Kidney glomerular epithelial cell (primary cell): ENCODE measurements around the gene HINT3.
"Not testable (repeated sequence)": the region's sequence is repeated elsewhere in the genome, so short reads cannot be mapped to it uniquely, and the experiment has no call there.

Source experiments
- DNase-seq: peaks from one replicate; lab custom pipeline; 2025; lab: John Stamatoyannopoulos, UW

Gene HINT3

DNA sequence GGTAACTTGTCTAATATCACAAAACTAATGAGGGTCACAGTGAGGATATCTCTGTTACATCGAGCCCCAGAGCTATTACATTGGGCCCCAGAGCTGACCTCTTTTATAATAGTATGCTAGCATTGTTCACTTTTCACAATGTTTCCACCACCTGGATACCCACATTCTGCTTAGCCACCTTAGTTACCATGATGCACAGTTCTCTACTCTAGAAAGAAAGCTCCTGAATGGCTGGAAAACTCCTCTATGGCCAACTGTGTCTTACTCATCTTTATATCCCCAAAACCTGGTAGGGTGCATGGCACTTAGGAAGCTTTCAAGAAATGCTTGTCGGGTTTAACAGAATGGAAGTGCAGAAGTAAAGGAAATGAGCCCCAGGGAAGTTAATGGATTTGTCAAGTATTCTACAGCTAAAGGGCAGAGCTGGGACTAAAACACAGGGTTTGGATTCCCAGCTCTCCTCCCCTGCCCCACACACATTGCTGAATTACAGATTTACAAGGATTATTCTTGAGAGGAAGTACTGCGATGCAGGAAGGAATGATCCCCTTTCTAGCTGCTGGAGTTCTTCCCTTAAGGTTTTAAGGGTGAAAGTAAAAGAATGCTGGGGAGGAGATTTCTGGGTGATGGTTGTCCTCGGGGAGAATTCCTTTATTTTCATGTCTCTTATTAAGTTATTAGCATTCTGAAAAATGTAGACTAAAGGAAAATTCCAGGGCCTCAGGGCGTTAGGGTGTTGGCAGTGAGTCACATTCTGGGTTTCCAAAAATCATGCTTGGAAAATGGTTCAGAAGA lies 16.1 kb upstream of the HINT3 start:
- DNase-seq: no peak

DNA sequence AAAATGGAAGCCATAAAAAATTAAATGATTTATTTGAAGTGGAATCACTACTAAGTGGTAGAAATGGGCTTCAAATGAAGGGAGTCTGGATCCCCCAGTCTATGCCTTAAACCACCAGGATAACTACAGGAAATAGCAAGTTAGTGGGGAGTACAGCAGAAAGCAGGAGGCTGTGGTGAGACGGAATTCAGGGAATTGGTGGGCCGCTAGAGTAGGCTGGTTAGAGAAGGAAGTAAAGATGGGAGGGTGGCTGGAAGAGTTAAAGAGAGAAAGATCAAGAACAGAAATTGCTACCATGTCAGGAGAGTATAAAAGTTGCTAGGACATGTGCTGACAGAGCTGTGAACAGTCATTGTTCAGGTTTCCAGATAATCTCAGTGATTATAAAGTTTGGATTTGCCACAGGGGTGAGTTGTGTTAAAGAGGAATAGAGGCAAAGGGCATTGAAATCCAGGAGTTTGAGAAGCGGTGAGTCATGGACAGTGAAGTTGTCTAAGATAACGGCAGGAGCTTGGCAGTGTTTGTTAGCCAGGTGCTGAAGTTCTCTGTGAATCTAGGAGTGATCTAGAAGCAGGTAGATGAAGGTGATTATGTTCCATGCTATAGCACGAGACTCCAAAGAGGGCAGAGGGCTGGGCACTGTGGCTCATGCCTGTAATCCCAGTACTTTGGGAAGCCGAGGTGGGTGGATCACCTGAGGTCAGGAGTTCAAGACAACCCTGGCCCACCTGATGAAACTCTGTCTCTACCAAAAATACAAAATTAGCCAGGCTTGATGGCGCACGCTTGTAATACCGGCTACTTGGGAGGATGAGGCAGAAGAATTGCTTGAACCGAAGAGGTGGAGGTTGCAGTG lies 13.7 kb upstream of the HINT3 start:
- no peak for DNase-seq

DNA sequence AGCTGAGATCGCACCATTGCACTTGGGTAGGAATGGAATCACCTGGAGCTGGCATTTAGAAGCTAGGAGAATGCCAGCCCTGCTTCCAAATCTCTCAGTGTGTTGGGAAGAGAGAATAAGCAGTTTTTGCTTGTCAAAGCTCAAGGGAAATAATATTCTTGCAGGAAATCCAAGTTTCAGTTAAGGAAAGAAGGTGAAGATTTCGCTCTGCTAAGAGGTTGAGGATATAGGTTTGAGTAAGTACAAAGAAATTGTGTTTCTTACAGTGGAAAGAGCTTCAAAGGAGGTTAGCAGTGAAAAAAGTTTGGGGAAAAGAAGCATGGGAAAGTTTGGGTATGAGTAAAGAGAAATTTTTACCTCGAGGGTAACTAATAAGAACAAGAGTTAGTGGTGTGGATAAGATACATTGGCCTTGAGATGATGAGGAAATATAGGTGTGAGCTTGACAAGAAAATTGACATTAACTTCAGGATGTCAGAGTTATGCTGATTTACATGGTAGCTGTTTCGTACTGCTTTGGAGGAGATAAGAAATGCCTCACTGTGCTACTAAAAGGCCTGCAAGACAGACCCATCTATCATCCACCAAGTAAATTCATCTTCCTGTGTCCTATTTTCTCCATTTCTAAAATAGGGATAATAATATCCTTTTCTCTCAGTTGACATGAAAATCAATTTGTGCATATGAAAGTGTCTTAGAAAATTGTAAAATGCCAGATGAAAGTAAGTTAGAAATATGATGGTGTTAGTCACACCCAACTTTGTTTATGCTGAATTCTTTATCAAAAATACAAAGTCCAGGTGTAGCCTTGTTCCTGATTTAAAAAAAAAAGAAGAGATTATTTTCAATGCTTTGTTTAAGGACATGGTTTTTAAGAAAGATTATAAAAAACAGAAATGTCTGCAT lies 12.8 kb upstream of the HINT3 start:
- no peak for DNase-seq

DNA sequence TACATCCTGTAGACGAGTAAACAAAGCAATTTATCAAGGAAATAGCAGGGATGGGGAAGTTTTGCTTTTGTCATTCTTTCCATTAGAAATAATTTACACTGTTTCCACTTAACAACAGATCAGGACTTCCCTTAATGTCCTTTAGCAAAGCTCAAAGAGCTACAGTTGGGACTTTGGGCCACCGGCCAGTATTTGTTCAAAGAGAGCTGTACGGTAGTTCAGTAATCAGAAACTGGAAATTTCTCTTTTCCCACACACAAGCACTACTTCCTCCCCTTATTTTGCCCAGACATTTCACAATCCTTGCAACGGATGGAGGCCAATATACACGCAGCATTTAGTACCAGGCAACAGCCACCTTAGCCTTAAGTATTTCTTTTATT lies 12.1 kb upstream of the HINT3 start:
- no peak for DNase-seq

DNA sequence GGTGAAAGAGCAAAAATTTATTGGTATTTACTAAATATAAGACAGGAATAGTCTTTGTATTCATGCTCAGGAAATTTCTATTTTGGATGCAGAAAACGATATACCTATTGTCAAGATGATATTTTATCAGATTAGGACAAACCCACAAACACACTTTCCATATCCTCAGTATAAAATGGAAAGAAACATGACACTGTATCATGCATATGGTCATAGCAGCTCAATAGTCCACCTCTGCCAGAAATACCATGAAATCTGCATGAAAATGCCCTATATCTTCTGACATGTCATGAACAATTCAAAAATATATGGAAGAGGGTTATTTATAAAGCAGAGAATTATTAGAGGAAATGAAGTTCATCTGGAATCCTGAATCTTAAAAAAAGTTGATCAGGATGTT lies 11.7 kb upstream of the HINT3 start:
- DNase-seq: no peak

DNA sequence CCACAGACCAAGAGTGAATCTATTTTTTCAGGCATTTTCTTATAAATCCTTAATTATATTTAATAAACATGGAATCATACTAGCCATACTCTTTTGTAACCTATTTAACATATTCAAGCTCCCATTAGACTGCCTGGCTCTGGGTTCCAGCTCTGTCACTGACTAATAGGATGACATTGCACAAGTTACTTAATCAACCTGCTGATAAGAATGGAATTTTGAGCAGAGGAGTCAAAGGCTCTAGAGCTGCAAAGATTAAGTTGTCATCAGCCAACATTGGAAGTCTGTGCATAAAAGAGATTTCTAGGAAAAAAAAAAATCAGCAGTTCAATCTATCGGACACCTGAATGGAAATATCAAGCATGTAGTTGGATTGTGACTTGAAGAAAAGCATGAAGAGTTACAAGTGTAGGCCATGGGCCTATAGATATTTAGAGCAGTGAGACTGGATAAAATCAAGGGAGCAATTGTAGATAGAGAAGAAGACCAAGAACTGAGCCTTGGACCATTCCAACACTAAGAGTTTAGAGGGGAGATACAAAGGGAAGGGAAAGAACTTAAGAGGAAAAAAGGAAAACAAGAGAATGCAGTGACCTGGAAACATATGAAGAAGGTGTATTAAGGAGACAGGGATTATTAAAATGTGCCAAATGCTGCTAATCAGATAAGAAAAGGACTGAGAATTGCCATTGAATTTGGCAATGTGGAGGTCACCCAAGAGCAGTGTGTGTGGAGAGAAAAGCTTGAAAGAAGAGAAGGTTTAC lies 11.0 kb upstream of the HINT3 start:
- DNase-seq: peak; percentile 15

DNA sequence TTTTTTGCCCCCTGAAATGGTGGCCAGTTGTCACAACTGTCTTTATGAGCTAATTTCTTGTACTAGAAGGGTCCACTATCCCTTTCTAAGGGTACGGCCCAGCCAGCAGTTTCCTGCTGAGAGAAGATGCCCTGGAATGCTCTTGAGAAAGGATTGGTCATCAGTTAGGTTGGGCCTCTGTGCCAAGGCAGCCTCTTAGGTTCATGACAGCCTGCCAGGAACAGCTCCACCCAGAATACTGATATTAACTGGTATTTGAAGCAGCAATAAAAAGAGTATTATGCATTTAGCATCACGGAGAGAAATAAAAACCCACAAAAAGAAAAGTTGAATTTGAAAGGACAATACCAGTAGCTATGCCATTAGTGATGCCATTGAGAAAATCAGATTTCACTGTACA lies 9.0 kb upstream of the HINT3 start:
- no peak for DNase-seq

DNA sequence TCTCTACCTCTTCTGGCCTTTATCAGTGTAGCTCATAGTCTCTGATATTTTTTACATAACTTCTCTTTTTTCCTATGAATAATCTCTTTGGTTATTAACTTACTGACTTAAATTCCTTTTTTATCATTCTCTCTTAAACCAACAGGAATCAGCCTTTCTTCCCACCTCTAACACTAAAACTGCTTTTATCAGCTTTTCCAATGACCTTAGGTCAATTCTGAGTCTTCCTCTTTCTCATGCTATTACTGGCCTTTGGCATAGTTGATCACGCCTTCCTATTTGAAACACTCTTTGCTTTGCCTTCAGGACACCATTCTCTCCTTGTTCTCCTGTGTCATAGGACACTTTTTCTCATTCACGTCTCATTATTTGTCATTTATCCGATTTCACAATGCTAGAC lies 8.1 kb upstream of the HINT3 start:
- no peak for DNase-seq

DNA sequence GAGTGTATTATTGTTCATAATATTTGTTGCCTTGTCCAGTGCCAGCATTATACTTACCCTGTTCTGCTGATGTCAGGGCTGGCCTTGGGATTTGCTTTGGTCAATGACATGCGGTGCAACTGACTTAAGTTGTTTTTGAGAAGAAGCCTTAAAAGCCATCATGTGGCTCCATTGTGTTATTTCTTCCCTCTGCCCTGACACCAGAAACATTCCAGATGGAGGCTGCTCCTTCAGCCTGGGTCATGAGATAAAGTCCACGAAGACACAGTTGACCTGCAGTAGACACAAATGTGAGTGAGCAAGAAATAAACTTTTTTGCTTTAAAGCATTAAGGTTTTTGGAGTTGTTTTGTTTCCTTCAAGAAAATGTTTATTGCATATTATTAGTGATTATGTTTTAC lies 7.5 kb upstream of the HINT3 start:
- no peak for DNase-seq

DNA sequence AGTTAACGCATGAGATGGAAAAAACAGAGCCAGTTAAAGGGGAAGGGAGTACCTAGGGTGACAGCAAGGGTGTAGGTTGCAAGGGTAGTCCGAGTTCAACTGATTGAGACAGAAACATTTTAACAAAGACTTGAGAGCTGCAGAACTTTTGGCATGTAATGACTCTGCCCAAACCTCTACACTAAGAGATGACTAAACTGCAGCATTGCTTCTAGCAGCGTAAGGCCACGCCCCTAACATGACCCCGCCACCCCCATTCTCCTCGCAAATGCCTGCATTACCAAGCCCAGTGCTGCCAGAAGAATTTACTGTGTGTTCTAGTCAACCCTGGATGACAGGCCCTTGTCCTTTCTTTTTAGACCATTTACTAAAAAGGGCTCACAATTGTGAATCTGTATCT lies 6.3 kb upstream of the HINT3 start:
- DNase-seq: no peak

DNA sequence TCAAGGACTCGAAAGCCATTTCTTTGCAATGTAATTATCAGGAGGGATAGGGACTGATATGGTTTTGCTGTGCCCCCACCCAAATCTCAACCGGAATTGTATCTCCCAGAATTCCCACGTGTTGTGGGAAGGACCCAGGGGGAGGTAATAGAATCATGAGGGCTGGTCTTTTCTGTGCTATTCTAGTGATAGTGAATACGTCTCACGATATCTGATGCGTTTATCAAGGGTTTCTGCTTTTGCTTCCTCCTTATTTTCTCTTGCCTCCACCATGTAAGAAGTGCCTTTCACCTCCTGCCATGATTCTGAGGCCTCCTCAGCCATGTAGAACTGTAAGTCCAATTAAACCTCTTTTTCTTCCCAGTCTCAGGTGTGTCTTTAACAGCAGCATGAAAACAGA lies 5.9 kb upstream of the HINT3 start:
- DNase-seq: not testable (repeated sequence)

DNA sequence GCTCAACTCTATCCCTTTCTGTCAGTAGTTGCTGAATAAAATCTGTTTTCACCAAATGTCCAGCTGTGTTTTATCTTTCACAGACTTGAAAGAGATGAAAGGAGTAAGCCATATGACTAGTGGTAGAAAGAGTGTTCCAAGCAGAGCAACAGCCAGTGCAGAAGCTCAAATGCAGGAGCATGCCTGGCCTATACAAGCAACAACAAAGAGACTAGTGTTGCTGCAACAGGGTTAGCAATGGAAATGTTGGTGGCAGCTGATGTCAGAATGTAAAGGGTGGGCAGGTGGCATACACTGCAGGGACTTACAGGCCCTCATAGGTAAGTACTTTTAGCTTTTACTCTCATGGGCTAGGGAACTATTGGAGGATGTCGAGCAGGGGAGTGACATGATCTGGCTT lies 5.2 kb upstream of the HINT3 start:
- no peak for DNase-seq

DNA sequence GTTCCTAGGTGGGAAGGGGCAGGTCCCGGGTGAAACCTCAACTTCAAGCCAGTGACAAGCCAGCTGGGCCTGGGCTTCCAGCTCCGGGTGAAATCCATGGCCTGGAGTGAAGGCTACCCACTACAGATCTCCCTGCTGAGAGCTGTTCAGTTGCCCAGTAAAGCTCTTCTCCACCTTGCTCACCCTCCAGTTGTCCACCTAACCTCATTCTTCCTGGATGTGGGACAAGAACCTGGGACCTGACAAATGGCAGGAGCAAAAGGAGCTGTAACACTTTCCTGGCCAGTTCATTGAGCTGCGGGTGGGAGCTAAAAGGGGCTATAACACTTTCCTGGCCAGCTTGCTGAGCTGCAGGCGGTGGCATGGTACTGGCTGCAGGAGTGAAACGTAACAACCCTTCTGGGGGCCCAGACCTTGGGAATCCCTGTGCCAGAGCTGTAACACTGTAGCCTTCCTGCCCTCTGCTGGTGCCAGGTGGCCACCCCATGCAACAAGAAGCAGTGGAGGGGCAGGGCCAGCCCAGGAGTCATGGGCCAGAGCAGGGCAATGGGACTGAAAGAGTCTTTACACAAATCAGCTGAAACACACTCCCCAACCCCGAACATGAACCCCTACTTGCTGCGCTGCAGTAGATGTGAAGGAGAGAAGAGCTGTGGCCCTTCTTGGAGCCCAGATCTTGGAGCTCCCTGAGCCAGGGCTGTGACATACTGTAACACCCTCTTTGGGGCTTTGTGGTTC lies 3.6 kb upstream of the HINT3 start:
- DNase-seq: no peak

DNA sequence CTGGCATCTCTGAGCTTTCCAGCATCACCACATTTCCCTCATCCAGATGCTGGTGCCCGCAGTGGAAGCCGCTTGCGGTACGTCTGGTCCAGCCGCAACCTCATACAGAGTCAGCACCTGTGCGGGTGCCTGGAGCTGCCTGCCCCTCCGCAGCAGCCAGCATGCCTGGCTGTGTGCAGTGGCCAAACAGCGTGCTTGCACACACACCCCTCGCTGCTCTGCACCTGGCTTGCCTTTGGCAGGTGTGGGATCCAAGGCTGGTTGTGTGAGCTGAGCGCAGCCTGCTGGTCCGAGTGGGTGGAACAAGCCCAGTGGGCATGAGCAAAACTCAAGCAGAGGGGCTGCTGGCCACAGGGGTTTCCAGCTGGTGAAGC lies 3.1 kb upstream of the HINT3 start:
- no peak for DNase-seq

DNA sequence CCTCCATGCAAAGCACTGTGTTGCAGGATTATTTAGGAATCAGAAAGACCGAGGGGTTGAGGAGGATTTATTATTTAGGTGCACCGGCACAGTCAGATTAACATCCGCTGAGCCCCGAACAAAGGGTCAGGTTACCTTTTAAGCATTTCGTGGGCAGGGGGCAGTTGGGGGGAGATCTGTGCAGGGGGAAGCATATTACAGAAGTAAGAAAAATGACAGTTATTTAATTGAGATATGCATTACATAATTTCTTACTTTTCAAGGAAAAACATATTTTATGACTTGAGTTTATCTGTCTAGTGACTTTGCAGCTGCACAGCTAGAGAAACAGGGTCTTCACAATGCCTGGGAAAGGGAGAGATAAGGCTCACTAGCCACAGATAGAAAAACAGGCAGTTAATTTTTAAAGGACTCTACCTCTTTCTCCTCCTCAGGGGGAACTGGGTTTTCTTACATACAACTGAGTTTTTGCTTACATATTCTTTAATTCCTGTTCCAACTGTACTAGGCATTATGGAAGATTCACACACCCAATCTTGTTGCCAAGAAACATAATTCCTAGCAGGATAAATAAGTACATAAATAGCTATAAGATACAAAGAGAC lies 1.7 kb upstream of the HINT3 start:
- DNase-seq: no peak

DNA sequence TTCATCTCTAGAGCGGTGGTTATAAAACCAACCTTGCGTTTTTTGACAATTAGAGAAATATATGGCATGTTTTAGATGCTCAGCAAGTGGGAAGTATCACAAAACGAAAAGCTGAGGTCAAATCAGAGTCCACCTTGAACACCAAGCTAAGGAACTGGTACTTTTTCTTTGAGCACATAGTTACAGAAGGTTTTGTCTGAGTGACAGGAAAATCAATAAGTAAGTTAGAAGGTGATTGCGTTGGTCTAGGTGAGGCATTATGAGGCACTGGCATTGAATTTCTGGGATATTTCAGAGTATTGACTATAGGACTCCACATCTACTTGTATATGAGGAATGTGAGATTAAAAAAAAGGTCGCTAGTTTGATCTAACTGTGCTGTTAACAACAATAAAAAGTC lies 597 bp upstream of the HINT3 start:
- DNase-seq: no peak

DNA sequence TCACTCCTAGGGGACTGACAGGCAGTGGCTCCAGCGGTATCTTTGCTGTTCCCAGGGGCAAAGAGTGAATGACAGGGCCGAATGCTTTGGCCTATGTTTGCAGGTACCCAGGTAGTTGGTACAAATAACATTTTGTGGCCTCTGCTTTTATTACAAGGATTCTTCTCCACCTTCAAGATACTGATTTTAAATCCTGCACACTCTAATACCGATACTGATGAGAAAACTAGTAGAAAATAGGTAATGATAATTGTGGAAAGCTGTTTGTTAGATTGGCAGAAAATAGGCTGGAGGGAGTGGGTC lies 772 bp downstream of the HINT3 start:
- no peak for DNase-seq

DNA sequence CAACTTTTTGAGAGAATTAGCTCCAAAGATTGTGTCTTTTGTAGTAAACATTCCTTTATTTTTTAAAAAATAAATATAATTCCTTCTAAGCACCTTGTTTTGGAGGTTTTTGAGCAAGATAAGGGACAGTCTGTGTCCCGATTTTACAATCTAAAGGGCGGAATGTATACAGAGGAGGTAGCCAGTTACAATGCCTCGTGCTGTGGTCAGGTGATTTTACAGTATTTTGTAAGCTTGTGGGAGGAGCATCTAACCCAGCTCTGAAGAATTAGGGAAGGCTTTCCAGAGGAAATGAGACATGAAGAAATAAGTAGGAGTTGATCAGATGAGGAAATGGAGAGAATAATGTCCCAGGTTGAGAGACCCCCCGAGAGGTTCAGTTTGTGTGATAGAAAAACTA lies 1.3 kb downstream of the HINT3 start:
- DNase-seq: peak; percentile 47

DNA sequence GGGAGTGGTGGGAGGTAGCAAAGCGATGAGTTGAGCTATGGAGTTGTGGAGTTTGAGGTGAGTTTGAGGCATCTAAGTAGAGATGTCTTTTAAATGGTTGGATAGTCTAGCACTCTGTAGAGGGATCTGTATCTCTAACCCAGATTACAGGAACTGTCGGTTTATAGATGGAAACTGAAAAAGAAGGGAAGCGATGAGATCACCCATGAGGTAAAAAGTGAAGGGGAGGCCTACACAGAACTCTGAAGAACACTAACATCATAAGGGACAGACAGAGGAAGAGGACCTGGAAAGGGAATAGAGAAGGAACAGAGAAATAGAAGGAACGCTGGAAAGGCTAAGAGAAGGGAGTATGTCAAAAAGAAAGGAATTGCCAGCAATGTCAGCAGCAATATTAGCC lies 2.5 kb downstream of the HINT3 start:
- no peak for DNase-seq

DNA sequence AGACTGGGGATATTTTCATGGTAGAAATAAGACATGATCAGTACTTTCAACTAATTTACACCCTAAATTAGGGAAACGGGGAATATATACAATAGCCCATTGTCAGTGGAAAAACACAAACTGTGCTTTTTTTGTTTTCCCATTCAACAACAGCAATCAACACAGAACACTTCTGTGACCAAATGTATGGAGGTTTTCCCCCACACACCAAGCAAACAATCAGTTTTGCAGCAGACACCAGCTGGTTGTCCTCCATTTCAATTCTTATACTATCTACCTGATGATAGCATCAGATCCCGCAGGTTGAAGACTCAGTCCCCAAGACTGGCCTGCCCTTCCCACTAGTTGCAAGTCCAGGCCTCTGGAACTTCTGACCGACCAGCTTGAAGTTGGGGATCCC lies 4.5 kb downstream of the HINT3 start:
- no peak for DNase-seq
